ENCODE results near the gene ANKRD24. TPM values are rescaled to one million over a fixed set of nuclear protein-coding genes. Genes with fewer than 3 reads are reported as not detected.
"Not testable (repeated sequence)": the region's sequence is repeated elsewhere in the genome, so short reads cannot be mapped to it uniquely, and the experiment has no call there.

ANKRD24 gene
- 0.12 TPM for polyA plus RNA-seq (2013, experiment 1 of 2)
- 0.14 TPM for polyA plus RNA-seq (2013, experiment 2 of 2)

- no peak within 1 kb of the TSS for H2BK5ac ChIP-seq (ENCODE audit: low read depth, low read length, poor library complexity, severe bottlenecking)
These were observed at the start of gene ANKRD24, which contains the start of gene SIRT6 for GRCh38 chr19:4182084-4182810. TSS of gene ANKRD24 (plus strand) at chr19:4182689. CDS start at chr19:4186426, 3,737 bp downstream. TSS of gene SIRT6 (minus strand) at chr19:4182563. CDS start at chr19:4182539, 24 bp downstream.

GRCh38 chr19:4134351-4134750 lies 48.1 kb upstream of the ANKRD24 start:
- no peak overlapping the region for H3K27ac ChIP-seq (ENCODE audit: low read length, poor library complexity, severe bottlenecking)
- peaks cover 6% of the 10 kb centered on the region for H3K4me1 ChIP-seq (ENCODE audit: control insufficient read depth, insufficient read depth, low read depth, low read length)
- H3K14ac ChIP-seq (ENCODE audit: low read length in 2 of 2), result no peak overlapping the region
- H3K4me3 ChIP-seq (ENCODE audit: insufficient read depth in 1 of 2, low read depth in 1 of 2, low read length in 2 of 2), result no peak overlapping the region
- H3K4me2 ChIP-seq (ENCODE audit: low read length, poor library complexity, severe bottlenecking), result no peak overlapping the region
- H3K4ac ChIP-seq (ENCODE audit: low read depth in 1 of 2, low read length in 2 of 2), result no peak overlapping the region
- no peak for DNase-seq
- no peaks in the 10 kb centered on the region for H3K36me3 ChIP-seq (ENCODE audit: control insufficient read depth in 1 of 2, insufficient read depth in 2 of 2, low read depth in 1 of 2, low read length in 2 of 2)
- no peaks in the 10 kb centered on the region for H3K27me3 ChIP-seq (ENCODE audit: control insufficient read depth in 1 of 2, insufficient read depth in 1 of 2, low read length in 2 of 2)
- no peak overlapping the region for H2BK5ac ChIP-seq (ENCODE audit: low read depth, low read length, poor library complexity, severe bottlenecking)
- no peak overlapping the region for H3K23ac ChIP-seq (ENCODE audit: low read length in 2 of 2)
- H4K8ac ChIP-seq (ENCODE audit: low read length), result no peak overlapping the region
- no peak overlapping the region for H3K18ac ChIP-seq (ENCODE audit: low read depth in 1 of 2, low read length in 2 of 2)
- H2BK12ac ChIP-seq (ENCODE audit: low read length in 2 of 2), result no peak overlapping the region
- no peak overlapping the region for H2AK5ac ChIP-seq (ENCODE audit: low read length, severe bottlenecking)
- 60% methylated on average over 6 of the region's 6 CpGs for WGBS
- H3K9ac ChIP-seq (ENCODE audit: low read length), result no peak overlapping the region
- H4K91ac ChIP-seq (ENCODE audit: low read length), result no peak overlapping the region
- no peak overlapping the region for H2BK120ac ChIP-seq (ENCODE audit: low read depth, low read length)
- no peaks in the 10 kb centered on the region for H3K79me1 ChIP-seq (replicated peaks; ENCODE audit: low read length, poor library complexity, severe bottlenecking)
- H2AFZ ChIP-seq (ENCODE audit: low read depth, low read length), result no peak overlapping the region
- H2BK15ac ChIP-seq (ENCODE audit: low read depth, poor library complexity, severe bottlenecking), result no peak overlapping the region
- no peaks in the 10 kb centered on the region for H3K9me3 ChIP-seq (ENCODE audit: control insufficient read depth, low read length)

More at GRCh38 chr19:4182084-4182810, at the start of gene ANKRD24, which contains the start of gene SIRT6:
- Histone ChIP-seq H2AFZ (ENCODE audit: low read depth, low read length) (peak within 1 kb of the TSS; percentile 33), H3K18ac (ENCODE audit: low read depth in 1 of 2, low read length in 2 of 2) (peak within 1 kb of the TSS; percentile 67 to 89), H2AK5ac (ENCODE audit: low read length, severe bottlenecking) (no peak within 1 kb of the TSS), H3K36me3 (ENCODE audit: control insufficient read depth in 1 of 2, insufficient read depth in 2 of 2, low read depth in 1 of 2, low read length in 2 of 2) (peaks cover 28 to 30% of the 10 kb centered on the region in 2 experiments), H2BK15ac (ENCODE audit: low read depth, poor library complexity, severe bottlenecking) (peak within 1 kb of the TSS; percentile 44), H4K8ac (ENCODE audit: low read length) (peak within 1 kb of the TSS; percentile 93), H3K4me2 (ENCODE audit: low read length, poor library complexity, severe bottlenecking) (peak within 1 kb of the TSS; percentile 90), H3K23ac (ENCODE audit: low read length in 2 of 2) (no peak within 1 kb of the TSS), H3K14ac (ENCODE audit: low read length in 2 of 2) (peak within 1 kb of the TSS in 1 of 2 experiments; percentile 14), H3K79me1 (replicated peaks; ENCODE audit: low read length, poor library complexity, severe bottlenecking) (peaks cover 23% of the 10 kb centered on the region), H3K27me3 (ENCODE audit: control insufficient read depth in 1 of 2, insufficient read depth in 1 of 2, low read length in 2 of 2) (no peaks in the 10 kb centered on the region), H4K91ac (ENCODE audit: low read length) (peak within 1 kb of the TSS; percentile 93), H3K27ac (ENCODE audit: low read length, poor library complexity, severe bottlenecking) (peak within 1 kb of the TSS; percentile 19), H3K4me3 (ENCODE audit: insufficient read depth in 1 of 2, low read depth in 1 of 2, low read length in 2 of 2) (peak within 1 kb of the TSS; percentile 78 to 100), H2BK120ac (ENCODE audit: low read depth, low read length) (peak within 1 kb of the TSS; percentile 39), H3K9ac (ENCODE audit: low read length) (peak within 1 kb of the TSS; percentile 97), H3K4me1 (ENCODE audit: control insufficient read depth, insufficient read depth, low read depth, low read length) (peaks cover 21% of the 10 kb centered on the region), H3K9me3 (ENCODE audit: control insufficient read depth, low read length) (no peaks in the 10 kb centered on the region), H2BK12ac (ENCODE audit: low read length in 2 of 2) (peak within 1 kb of the TSS in 1 of 2 experiments; percentile 61), H3K4ac (ENCODE audit: low read depth in 1 of 2, low read length in 2 of 2) (peak within 1 kb of the TSS; percentile 66 to 93)
- WGBS, result under 1% methylated on average over 58 of the region's 58 CpGs
- peak; percentile 96 for DNase-seq

GRCh38 chr19:4135386-4135785 lies 47.1 kb upstream of the ANKRD24 start:
- not testable (repeated sequence) for H4K8ac ChIP-seq (ENCODE audit: low read length); H3K79me1 ChIP-seq (replicated peaks; ENCODE audit: low read length, poor library complexity, severe bottlenecking); H3K23ac ChIP-seq (ENCODE audit: low read length in 2 of 2); H3K18ac ChIP-seq (ENCODE audit: low read depth in 1 of 2, low read length in 2 of 2); H4K91ac ChIP-seq (ENCODE audit: low read length); H3K27ac ChIP-seq (ENCODE audit: low read length, poor library complexity, severe bottlenecking); H3K27me3 ChIP-seq (ENCODE audit: control insufficient read depth in 1 of 2, insufficient read depth in 1 of 2, low read length in 2 of 2); H3K14ac ChIP-seq (ENCODE audit: low read length in 2 of 2); H3K9ac ChIP-seq (ENCODE audit: low read length); DNase-seq; H2BK5ac ChIP-seq (ENCODE audit: low read depth, low read length, poor library complexity, severe bottlenecking); H2BK15ac ChIP-seq (ENCODE audit: low read depth, poor library complexity, severe bottlenecking); H2BK12ac ChIP-seq (ENCODE audit: low read length in 2 of 2); H3K4me3 ChIP-seq (ENCODE audit: insufficient read depth in 1 of 2, low read depth in 1 of 2, low read length in 2 of 2); H2AFZ ChIP-seq (ENCODE audit: low read depth, low read length); H2AK5ac ChIP-seq (ENCODE audit: low read length, severe bottlenecking); H2BK120ac ChIP-seq (ENCODE audit: low read depth, low read length); H3K4ac ChIP-seq (ENCODE audit: low read depth in 1 of 2, low read length in 2 of 2); H3K4me1 ChIP-seq (ENCODE audit: control insufficient read depth, insufficient read depth, low read depth, low read length); H3K36me3 ChIP-seq (ENCODE audit: control insufficient read depth in 1 of 2, insufficient read depth in 2 of 2, low read depth in 1 of 2, low read length in 2 of 2); H3K9me3 ChIP-seq (ENCODE audit: control insufficient read depth, low read length); H3K4me2 ChIP-seq (ENCODE audit: low read length, poor library complexity, severe bottlenecking)
- 92% methylated on average over 7 of the region's 9 CpGs for WGBS

- H3K9ac ChIP-seq (ENCODE audit: low read length), result no peak overlapping the region
- H3K36me3 ChIP-seq (ENCODE audit: control insufficient read depth in 1 of 2, insufficient read depth in 2 of 2, low read depth in 1 of 2, low read length in 2 of 2), result no peaks in the 10 kb centered on the region
- no peak overlapping the region for H3K4me3 ChIP-seq (ENCODE audit: insufficient read depth in 1 of 2, low read depth in 1 of 2, low read length in 2 of 2)
- peaks cover 6% of the 10 kb centered on the region for H3K4me1 ChIP-seq (ENCODE audit: control insufficient read depth, insufficient read depth, low read depth, low read length)
- no peak overlapping the region for H2BK15ac ChIP-seq (ENCODE audit: low read depth, poor library complexity, severe bottlenecking)
- no peak overlapping the region for H2BK5ac ChIP-seq (ENCODE audit: low read depth, low read length, poor library complexity, severe bottlenecking)
- no peak overlapping the region for H3K27ac ChIP-seq (ENCODE audit: low read length, poor library complexity, severe bottlenecking)
- 97% methylated on average over 6 of the region's 8 CpGs for WGBS
- no peaks in the 10 kb centered on the region for H3K79me1 ChIP-seq (replicated peaks; ENCODE audit: low read length, poor library complexity, severe bottlenecking)
- H2AK5ac ChIP-seq (ENCODE audit: low read length, severe bottlenecking), result no peak overlapping the region
- H2BK120ac ChIP-seq (ENCODE audit: low read depth, low read length), result no peak overlapping the region
- H4K91ac ChIP-seq (ENCODE audit: low read length), result no peak overlapping the region
- H3K9me3 ChIP-seq (ENCODE audit: control insufficient read depth, low read length), result no peaks in the 10 kb centered on the region
- no peaks in the 10 kb centered on the region for H3K27me3 ChIP-seq (ENCODE audit: control insufficient read depth in 1 of 2, insufficient read depth in 1 of 2, low read length in 2 of 2)
- no peak overlapping the region for H2AFZ ChIP-seq (ENCODE audit: low read depth, low read length)
- H3K4ac ChIP-seq (ENCODE audit: low read depth in 1 of 2, low read length in 2 of 2), result no peak overlapping the region
- no peak overlapping the region for H3K4me2 ChIP-seq (ENCODE audit: low read length, poor library complexity, severe bottlenecking)
- no peak for DNase-seq
- no peak overlapping the region for H3K23ac ChIP-seq (ENCODE audit: low read length in 2 of 2)
- H2BK12ac ChIP-seq (ENCODE audit: low read length in 2 of 2), result no peak overlapping the region
- H4K8ac ChIP-seq (ENCODE audit: low read length), result no peak overlapping the region
- no peak overlapping the region for H3K18ac ChIP-seq (ENCODE audit: low read depth in 1 of 2, low read length in 2 of 2)
- no peak overlapping the region for H3K14ac ChIP-seq (ENCODE audit: low read length in 2 of 2)
These were observed 45.8 kb upstream of the ANKRD24 start for GRCh38 chr19:4136680-4137088.

Measured in mesenchymal stem cell (in vitro differentiated cells and primary cell).